Measurements from ENCODE around the gene TRAF2.

Gene TRAF2

GRCh38 chr9:136965771-136966484 lies 79.6 kb downstream of the TRAF2 start:
- DNase-seq = no peak

- DNase-seq = no peak
These were observed 82.2 kb downstream of the TRAF2 start for GRCh38 chr9:136968333-136969127.

GRCh38 chr9:136969150-136969549 lies 82.8 kb downstream of the TRAF2 start:
- DNase-seq = no peak

GRCh38 chr9:136969774-136970173 lies 83.5 kb downstream of the TRAF2 start:
- DNase-seq = no peak

GRCh38 chr9:136970361-136970760 lies 84.0 kb downstream of the TRAF2 start:
- no peak for DNase-seq

GRCh38 chr9:136971746-136972145 lies 85.4 kb downstream of the TRAF2 start:
- DNase-seq = no peak

- no peak for DNase-seq
These were observed 86.0 kb downstream of the TRAF2 start for GRCh38 chr9:136972335-136972734.

GRCh38 chr9:136972743-136973142 lies 86.4 kb downstream of the TRAF2 start:
- DNase-seq = no peak

GRCh38 chr9:136973618-136974617 lies 87.6 kb downstream of the TRAF2 start:
- DNase-seq = no peak

- DNase-seq = no peak
These were observed 88.7 kb downstream of the TRAF2 start for GRCh38 chr9:136974817-136975535.

GRCh38 chr9:136975644-136976043 lies 89.3 kb downstream of the TRAF2 start:
- peak; percentile 39 for DNase-seq
